Measurements from ENCODE around the gene HNRNPM.

DNA sequence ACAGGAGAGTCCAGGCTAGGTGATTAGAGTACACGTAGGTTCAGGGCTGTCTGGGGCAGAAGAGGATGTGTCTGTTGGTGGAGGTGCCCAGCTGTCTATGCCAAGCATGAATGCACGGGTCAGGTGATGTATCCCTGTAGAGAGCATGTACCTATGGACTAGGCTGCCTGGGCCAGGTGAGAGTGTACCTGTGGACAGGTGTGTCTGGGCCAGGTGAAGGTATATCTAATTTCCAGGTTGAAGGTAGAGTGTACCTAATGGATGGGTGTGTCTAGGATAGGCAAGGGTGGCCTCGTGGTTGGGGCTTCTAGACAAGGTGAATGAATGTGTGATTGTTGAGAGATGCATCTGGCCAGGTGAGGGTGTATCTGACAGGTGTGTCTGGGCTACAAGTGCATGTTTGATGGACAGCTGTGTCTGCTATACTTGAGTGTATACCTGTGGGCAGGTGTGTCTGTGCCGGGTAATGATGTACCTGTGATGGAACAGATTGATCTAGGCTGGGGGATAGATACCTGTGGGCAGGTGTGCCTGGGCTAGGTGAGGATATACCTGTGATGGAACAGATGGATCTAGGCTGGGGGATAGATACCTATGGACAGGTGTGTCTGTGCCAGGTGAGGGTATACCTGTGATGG, 84.7 kb downstream of the HNRNPM start:
- TF ChIP-seq, protein P1, sequence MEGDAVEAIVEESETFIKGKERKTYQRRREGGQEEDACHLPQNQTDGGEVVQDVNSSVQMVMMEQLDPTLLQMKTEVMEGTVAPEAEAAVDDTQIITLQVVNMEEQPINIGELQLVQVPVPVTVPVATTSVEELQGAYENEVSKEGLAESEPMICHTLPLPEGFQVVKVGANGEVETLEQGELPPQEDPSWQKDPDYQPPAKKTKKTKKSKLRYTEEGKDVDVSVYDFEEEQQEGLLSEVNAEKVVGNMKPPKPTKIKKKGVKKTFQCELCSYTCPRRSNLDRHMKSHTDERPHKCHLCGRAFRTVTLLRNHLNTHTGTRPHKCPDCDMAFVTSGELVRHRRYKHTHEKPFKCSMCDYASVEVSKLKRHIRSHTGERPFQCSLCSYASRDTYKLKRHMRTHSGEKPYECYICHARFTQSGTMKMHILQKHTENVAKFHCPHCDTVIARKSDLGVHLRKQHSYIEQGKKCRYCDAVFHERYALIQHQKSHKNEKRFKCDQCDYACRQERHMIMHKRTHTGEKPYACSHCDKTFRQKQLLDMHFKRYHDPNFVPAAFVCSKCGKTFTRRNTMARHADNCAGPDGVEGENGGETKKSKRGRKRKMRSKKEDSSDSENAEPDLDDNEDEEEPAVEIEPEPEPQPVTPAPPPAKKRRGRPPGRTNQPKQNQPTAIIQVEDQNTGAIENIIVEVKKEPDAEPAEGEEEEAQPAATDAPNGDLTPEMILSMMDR (IDR thresholded peaks at IDR 0.05), result no peak
- TF ChIP-seq POLR2AphosphoS5 (IDR thresholded peaks at IDR 0.05), result no peak
- no peak for TF ChIP-seq POLR2A (IDR thresholded peaks at IDR 0.05)
